Stimulated activated CD4-positive, alpha-beta T cell treated with anti-CD3 and anti-CD28 coated beads, TNF-alpha, amount 100 ng/mL, for 4 hours (primary cell): Measurements from ENCODE around the gene DAPK1.

Experiments used
- DNase-seq, 3 experiments: peaks; one replicate each; pipeline ENCODE4 v3.0.0-alpha.2; 2020; ENCODE audit warnings: low read depth in 3 of 3

The DAPK1 gene

GRCh38 chr9:87568401-87568800 is 70.7 kb downstream of the DAPK1 start:
- no peak for DNase-seq

GRCh38 chr9:87569008-87569509 is 71.4 kb downstream of the DAPK1 start:
- DNase-seq = no peak

GRCh38 chr9:87569518-87569917 is 71.9 kb downstream of the DAPK1 start:
- no peak for DNase-seq

- no peak for DNase-seq
Observed at GRCh38 chr9:87570000-87570908, 72.6 kb downstream of the DAPK1 start.

DNA sequence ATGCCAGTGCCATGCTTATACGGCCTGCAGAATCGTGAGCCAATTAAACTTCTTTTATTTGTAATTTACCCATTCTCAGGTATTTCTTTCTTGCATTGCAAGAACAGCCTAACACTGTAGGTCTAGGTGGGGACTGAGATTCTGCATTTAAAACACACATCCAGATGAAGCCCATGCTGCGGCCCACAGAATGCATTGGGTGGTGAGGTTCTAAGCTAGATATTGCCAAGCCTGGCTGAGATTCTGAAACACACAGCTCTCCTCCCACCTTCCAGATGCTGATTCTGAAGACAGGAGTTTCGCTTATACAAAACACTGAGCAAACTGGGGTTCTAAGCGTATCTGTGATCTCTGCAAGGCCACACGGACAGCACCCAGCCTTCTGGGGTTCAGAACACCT is 75.1 kb downstream of the DAPK1 start:
- DNase-seq = no peak

GRCh38 chr9:87573841-87574342 is 76.2 kb downstream of the DAPK1 start:
- no peak for DNase-seq

- DNase-seq = no peak
Observed at GRCh38 chr9:87577746-87578145, 80.1 kb downstream of the DAPK1 start.

- DNase-seq = no peak
Observed at GRCh38 chr9:87578625-87579024, 81.0 kb downstream of the DAPK1 start.

DNA sequence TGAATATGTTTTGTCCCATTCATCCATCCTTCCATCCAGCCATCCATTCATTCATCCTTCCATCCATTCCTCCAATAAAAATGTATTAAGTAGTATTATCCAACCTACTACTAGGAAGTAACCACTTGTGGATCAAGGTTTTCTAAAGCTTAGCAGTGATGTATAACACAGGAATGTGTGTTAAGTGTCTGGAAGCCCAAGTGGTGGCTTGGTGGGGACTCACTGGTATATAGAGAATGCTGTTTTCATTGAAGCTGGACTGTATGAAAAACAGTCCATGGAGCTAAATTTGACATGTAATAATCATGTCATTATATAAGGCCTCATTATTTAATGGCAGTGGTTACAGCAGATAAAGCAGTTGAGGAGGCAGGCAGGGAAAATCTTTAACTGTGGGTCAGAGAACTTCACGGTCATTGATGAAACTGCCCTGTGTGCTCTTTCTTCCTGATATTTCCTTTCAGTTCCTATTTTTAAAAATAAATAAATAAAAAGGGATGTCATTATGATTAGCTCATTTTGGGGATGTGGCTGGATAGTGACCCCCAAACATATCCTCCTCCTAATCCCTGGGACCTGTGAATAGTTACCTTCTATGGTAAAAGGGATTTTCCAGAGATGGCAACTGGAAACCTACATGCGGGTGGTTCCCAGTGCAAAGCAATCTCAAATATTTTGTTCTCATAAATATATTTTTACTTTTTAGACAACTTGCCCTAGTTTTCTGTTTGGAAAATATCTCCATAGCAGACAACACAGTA is 82.3 kb downstream of the DAPK1 start:
- no peak for DNase-seq

GRCh38 chr9:87580941-87581438 is 83.3 kb downstream of the DAPK1 start:
- no peak for DNase-seq

DNA sequence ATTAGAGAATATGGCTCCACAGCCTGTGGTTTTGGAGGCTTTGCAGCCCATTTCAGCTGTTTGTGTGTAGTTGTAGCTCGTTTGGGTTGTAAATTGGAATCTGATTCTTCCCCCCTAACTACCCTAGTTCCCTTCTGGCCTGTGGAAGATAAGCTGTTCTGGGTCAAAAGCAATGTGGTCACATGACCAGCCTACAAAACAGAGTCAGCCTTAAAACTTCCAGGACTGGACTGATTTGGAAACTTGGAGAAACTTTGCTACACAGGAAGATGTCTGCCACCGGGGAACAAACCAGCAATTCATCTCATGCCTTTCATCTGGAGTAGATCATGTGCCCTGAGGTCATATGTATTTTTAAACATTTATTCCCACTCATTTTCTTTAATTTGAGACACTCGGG is 83.8 kb downstream of the DAPK1 start:
- DNase-seq = no peak

DNA sequence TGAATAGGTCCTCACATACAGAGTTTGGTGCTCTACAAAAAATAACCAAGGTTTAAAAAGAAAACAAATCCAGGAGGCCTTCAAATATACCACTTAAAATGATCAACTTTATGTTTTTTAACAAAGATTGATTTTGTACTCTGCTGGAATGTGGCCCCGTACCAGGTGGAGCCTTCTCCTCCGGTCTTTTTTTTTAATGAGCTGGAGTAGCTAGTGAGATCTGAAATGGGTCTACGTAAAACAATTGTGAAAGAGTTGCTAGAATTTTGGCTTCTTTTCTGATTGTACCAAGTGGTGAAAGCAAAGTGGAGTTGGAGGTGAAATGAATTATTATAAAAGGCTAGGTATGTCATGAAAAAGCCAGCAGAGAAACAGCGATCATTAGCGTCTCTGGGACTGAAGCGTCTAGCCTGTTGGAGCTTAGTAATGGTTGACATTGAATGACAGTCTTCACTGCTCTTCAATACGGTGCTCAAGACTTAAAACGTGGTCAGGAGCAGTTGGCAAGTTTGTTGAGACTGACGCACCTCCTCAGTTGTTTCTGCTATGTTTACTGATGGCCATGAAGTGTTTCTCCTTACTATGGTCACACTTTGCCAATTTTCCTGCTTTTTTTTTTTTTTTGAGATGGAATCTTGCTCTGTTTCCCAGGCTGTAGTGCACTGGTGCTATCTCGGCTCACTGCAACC is 84.4 kb downstream of the DAPK1 start:
- no peak for DNase-seq

DNA sequence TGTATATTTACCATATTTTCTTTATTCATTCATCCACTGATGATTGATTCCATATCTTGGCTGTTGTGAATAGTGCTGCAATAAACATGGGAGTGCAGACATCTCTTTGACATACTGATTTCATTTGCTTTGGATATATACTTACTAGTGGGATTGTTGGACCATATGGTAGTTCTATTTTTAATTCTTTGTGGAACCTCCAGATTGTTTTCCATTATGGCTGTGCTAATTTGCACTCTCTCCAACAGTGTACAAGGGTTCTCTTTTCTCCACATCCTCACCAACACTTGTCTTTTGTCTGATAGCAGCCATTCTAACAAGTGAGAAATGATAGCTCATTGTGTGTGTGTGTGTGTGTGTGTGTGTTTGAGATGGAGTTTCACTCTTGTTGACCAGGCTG is 86.7 kb downstream of the DAPK1 start:
- DNase-seq = no peak

- no peak for DNase-seq
Observed at GRCh38 chr9:87585123-87585855, 87.6 kb downstream of the DAPK1 start.

- DNase-seq = no peak
Observed at GRCh38 chr9:87586731-87587355, 89.2 kb downstream of the DAPK1 start.

DNA sequence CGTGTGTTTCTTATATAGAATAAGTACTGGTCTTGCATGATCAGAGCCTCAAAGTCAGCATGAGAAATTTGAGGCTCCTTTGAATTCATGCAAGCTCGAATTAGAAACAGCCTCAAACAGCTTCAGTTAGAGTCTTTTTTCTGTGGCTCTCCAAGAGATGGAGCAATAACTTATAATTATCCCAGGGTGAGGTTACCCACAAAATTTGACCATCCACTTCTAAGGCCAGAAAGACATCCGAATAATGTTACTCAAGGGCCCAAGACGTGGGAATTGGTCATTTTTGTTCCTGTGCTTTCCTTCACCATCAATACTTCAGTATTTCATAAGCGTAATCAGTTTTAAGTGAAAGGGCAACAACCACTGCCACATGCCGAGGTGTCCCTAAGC is 89.7 kb downstream of the DAPK1 start:
- no peak for DNase-seq

- DNase-seq = no peak
Observed at GRCh38 chr9:87587864-87588263, 90.2 kb downstream of the DAPK1 start.

GRCh38 chr9:87588339-87588738 is 90.7 kb downstream of the DAPK1 start:
- no peak for DNase-seq

GRCh38 chr9:87590996-87591395 is 93.3 kb downstream of the DAPK1 start:
- no peak for DNase-seq

DNA sequence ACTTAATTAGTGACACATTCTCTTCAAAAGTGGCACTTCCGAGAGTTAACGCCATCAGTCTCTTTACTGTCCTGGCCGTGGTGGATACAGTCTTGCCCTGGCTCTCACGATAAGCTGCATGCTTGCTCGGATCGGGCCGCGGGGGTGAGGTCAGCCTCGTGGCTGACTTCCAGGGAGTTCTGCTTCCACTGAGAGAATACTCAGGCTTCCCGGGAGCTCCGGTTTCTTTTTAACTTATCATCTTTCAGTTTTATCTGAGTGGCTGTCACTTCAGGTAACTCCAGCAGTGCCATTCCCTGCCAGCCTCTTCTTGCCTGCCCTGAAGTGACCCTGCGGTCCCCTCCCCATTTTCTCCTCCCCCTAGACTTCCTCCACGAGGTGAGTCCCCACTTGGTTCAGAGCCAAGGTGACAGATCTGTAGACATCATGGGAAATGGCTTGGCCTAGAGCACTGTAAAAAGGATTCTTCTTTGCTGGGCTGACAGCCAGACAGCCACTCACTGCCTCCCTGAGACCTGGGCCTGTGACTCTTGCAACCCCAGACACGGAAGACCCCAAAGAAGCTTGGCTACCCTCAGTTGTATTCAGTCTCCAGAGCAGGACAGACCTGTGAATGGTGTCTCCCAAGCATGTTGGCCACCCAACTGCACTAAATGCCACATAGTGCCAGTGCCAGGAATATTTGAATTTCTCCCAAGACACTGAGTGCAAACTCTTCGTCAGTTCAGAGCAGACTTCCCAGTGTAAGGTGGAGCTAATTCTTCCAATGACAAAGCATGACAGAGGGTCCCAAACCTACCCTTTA is 95.1 kb downstream of the DAPK1 start:
- no peak for DNase-seq
